ENCODE data around the gene KRT72. TPM values are rescaled to one million over a fixed set of nuclear protein-coding genes. Genes with fewer than 3 reads are reported as not detected.

KRT72 gene
- total RNA-seq, 1 experiment from 2014 or later, result not detected

GRCh38 chr12:52616680-52617402 is 15.6 kb upstream of the KRT72 start:
- Mint-ChIP-seq H3K4me3 (no peak overlapping the region), H3K27me3 (ENCODE audit: low read depth) (peaks cover 19% of the 10 kb centered on the region), H3K27ac (0 out of 7 replicates have a peak overlapping the region, but pooled peaks of 1 of the 3 experiments have one; percentile 9), H3K9me3 (no peaks in the 10 kb centered on the region), H3K4me1 (peaks cover 5 to 6% of the 10 kb centered on the region in 2 experiments; a peak in 3 of 4 replicates), H3K36me3 (ENCODE audit: insufficient read depth in 1 of 3, low read depth in 3 of 3) (no peaks in the 10 kb centered on the region)
- Histone ChIP-seq H3K4me1 (ENCODE audit: insufficient read depth, low read length) (no peaks in the 10 kb centered on the region), H3K9ac (ENCODE audit: extremely low read depth, insufficient read length, low read length) (no peak overlapping the region), H3K18ac (ENCODE audit: insufficient read length, low read depth, low read length) (no peak overlapping the region), H3K23ac (ENCODE audit: insufficient read length, low read depth, low read length) (no peak overlapping the region), H3K27me3 (ENCODE audit: insufficient read depth, low read length) (no peaks in the 10 kb centered on the region), H4K8ac (replicated peaks; ENCODE audit: insufficient read length, low read depth, low read length) (no peak overlapping the region), H2BK20ac (ENCODE audit: low read depth, low read length, poor library complexity, severe bottlenecking) (no peak overlapping the region), H4K5ac (ENCODE audit: insufficient read length, low read depth, low read length) (no peak overlapping the region), H3K79me2 (ENCODE audit: insufficient read depth, low read length) (no peaks in the 10 kb centered on the region), H3K9me3 (ENCODE audit: control insufficient read depth, low read depth, low read length) (no peaks in the 10 kb centered on the region), H3K14ac (ENCODE audit: insufficient read depth, low read length) (no peak overlapping the region; the same call in 1 of the 2 replicates), H3K4me2 (ENCODE audit: insufficient read depth, insufficient read length, low read length) (no peak overlapping the region), H3K4ac (ENCODE audit: low read depth, low read length) (no peak overlapping the region), H2BK15ac (ENCODE audit: low read depth, low read length) (no peak overlapping the region), H3K23me2 (ENCODE audit: insufficient read length, low read depth, low read length, poor library complexity, severe bottlenecking) (no peaks in the 10 kb centered on the region), H4K91ac (ENCODE audit: insufficient read length, low read depth, low read length) (no peak overlapping the region), H2AK5ac (ENCODE audit: insufficient read length, low read length) (no peak overlapping the region), H3K27ac (ENCODE audit: insufficient read length, low read depth, low read length) (no peak overlapping the region), H4K20me1 (ENCODE audit: control insufficient read depth, insufficient read depth, insufficient read length) (no peaks in the 10 kb centered on the region), H2BK120ac (ENCODE audit: low read depth, low read length, poor library complexity, severe bottlenecking) (no peak overlapping the region), H2BK5ac (ENCODE audit: insufficient read length, low read length) (no peak overlapping the region), H3K56ac (ENCODE audit: insufficient read length, low read depth, low read length) (no peak overlapping the region), H3T11ph (ENCODE audit: low read length) (no peak overlapping the region), H2AFZ (ENCODE audit: low read length) (no peak overlapping the region), H2BK12ac (ENCODE audit: insufficient read length, low read depth, low read length) (no peak overlapping the region), H3K79me1 (ENCODE audit: insufficient read depth, low read depth, low read length, poor library complexity, severe bottlenecking) (no peaks in the 10 kb centered on the region)
- no CpG with 5 or more reads among the region's 10 CpGs for WGBS (ENCODE audit: extremely low coverage, insufficient read length, low lambda C conversion rate)
- DNase-seq, result no peak
- TF ChIP-seq, protein P1, sequence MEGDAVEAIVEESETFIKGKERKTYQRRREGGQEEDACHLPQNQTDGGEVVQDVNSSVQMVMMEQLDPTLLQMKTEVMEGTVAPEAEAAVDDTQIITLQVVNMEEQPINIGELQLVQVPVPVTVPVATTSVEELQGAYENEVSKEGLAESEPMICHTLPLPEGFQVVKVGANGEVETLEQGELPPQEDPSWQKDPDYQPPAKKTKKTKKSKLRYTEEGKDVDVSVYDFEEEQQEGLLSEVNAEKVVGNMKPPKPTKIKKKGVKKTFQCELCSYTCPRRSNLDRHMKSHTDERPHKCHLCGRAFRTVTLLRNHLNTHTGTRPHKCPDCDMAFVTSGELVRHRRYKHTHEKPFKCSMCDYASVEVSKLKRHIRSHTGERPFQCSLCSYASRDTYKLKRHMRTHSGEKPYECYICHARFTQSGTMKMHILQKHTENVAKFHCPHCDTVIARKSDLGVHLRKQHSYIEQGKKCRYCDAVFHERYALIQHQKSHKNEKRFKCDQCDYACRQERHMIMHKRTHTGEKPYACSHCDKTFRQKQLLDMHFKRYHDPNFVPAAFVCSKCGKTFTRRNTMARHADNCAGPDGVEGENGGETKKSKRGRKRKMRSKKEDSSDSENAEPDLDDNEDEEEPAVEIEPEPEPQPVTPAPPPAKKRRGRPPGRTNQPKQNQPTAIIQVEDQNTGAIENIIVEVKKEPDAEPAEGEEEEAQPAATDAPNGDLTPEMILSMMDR (conservative IDR thresholded peaks at IDR 0.05), result no peak

Data from H9 (cell line).